Mucosa of descending colon (tissue), 3 donors: ENCODE measurements around the gene PRG3. TPM values are rescaled to one million over a fixed set of nuclear protein-coding genes. Genes with fewer than 3 reads are reported as not detected.

Experiments
- ATAC-seq: fragments of 200-7000 bp; cut with Tn5 transposase; one replicate; pipeline ENCODE4 v1.9.1; 2020; ENCODE audit warnings: mild to moderate bottlenecking, moderate library complexity
- DNase-seq, 3 donors: peaks; one replicate each; pipeline ENCODE4 v3.0.0-alpha.2; 2020
- H3K36me3 ChIP-seq: fragments of 200-600 bp; one replicate; pipeline ENCODE4 v1.8.0; 2021; ENCODE audit warnings: low read depth, mild to moderate bottlenecking
- H3K4me1 ChIP-seq: fragments of 200-600 bp; one replicate; pipeline ENCODE4 v1.8.0; 2021; ENCODE audit warnings: low read depth, mild to moderate bottlenecking
- H3K4me3 ChIP-seq: fragments of 200-600 bp; one replicate; pipeline ENCODE4 v1.8.0; 2021; ENCODE audit warnings: mild to moderate bottlenecking
- H3K9me3 ChIP-seq: fragments of 200-600 bp; one replicate; pipeline ENCODE4 v1.8.0; 2021; ENCODE audit warnings: mild to moderate bottlenecking
- CTCF ChIP-seq: fragments of 200-600 bp; IDR thresholded peaks from one replicate; pipeline ENCODE4 v1.8.0; 2022; ENCODE audit warnings: antibody characterized with exemption, mild to moderate bottlenecking
- intact Hi-C, 2 donors: fragments of 100-400 bp; cut with DNase I in 1 of 2; cut with micrococcal nuclease in 1 of 2; formaldehyde crosslinking; loops; one replicate each; pipeline versions ENCODE4 v1.11.0 to v1.11.1; 2022; cut with DNase I, micrococcal nuclease
- total RNA-seq, 3 donors: library from RNA; stranded (reverse); fragmentation: NEBNext Ultra II Directional in 2 of 3; extraction: Animal tissue kit (Norgen Biotek cat#: 25700) in 2 of 3; gene quantifications; one replicate each; pipeline versions ENCODE4 v1.2.1 to v1.2.4, GENCODE V29; 2021 to 2023
- donor health status: DM: no; HTN: no; CAD: no; lungs with moderate emphysema.
- donor health status: DM: no; HTN: no; CAD: no.
- donor health status: DM: no; HTN: yes; CAD: no.

Gene PRG3
- total RNA-seq, 3 donors from 2014 or later: not detected

DNA sequence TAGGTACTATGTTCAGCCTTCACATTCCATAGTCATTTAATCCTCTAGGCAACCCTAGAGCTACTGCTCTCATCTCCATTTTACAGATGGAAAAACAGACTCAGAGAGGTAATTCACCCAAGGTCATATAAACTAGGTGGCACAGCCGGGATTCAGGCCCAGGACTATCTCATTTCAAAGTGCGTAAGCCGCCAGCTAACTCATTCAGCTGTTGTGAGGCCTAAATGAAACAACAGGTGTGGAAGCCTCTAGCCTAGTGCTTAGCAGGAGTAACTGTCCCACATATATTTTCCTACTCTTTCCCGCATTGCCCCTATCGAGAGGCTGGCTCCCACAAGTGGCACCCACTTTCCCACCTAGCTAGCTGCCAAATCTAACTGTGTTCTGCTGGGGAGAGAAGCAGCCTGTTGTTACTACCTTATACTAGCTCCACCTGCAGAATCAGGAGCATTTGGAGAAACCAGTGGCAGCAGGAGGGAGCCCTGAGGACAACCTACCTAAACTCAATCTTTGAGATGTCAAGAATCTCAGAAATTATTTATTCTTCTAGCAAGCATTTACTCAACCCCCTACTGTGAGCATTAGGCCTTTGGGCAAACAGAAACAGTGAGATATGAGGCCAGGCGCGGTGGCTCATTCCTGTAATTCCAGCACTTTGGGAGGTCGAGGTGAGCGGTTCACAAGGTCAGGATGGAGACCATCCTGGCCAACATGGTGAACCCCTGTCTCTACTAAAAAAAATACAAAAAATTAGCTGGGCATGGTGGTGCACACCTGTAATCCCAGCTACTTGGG is 20.9 kb downstream of the PRG3 start:
- Histone ChIP-seq H3K4me3 (no peak overlapping the region), H3K4me1 (no peaks in the 10 kb centered on the region), H3K9me3 (no peaks in the 10 kb centered on the region), H3K36me3 (no peaks in the 10 kb centered on the region)
- DNase-seq (no peak), ATAC-seq (no peak)
- TF ChIP-seq CTCF: no peak
- intact Hi-C loops: no loop called here

DNA sequence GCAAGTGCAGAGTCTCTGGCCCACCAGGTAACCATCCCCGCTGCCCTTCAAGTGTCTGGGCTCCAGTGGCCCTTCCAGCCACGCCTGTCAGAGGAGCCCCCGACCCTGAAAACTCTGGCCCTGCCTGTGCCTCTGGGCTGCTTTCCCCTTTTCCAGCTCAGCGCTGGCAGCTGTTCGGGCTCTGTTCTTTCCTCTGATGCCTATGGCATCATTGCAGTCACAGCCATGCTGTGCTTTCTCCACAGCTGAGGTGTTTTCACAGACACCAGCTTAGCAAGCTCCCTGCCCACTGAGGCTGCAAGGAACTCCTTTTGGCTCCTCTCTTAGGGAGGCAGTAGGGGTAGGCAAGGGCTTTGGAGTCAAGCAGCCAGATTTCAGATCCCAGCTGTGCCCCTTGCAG is 21.6 kb downstream of the PRG3 start:
- H3K36me3 ChIP-seq: no peaks in the 10 kb centered on the region
- TF ChIP-seq CTCF: no peak
- no peak for DNase-seq
- intact Hi-C loops: no loop called here
- ATAC-seq: no peak
- H3K4me1 ChIP-seq: no peaks in the 10 kb centered on the region
- no peak overlapping the region for H3K4me3 ChIP-seq
- H3K9me3 ChIP-seq: no peaks in the 10 kb centered on the region

GRCh38 chr11:57358991-57359390 is 22.0 kb downstream of the PRG3 start:
- ATAC-seq (no peak), DNase-seq (no peak)
- no peak for TF ChIP-seq CTCF
- intact Hi-C loops: no loop called here
- Histone ChIP-seq H3K4me1 (no peaks in the 10 kb centered on the region), H3K36me3 (no peaks in the 10 kb centered on the region), H3K9me3 (no peaks in the 10 kb centered on the region), H3K4me3 (no peak overlapping the region)

DNA sequence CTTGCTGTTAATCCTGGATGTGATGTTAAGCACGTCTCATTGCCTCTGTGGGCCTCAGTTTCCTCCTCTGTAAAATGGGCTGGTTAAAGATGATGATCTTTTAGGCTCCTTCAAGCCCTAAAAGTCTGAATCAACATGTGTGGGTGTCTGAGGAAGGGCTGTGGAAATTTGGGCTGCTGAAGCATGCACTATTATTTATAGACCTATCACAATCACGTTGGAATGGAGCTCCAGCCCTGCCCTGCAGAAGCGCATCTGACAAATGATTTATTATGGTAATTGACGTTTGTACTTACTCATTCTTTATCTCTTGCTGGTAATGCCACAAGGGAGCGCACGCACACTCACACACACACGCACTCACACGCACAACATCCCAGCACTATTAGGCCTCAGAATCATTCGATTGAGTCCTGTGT is 22.4 kb downstream of the PRG3 start:
- H3K36me3 ChIP-seq: no peaks in the 10 kb centered on the region
- DNase-seq (no peak), ATAC-seq (peak; percentile 32)
- H3K4me1 ChIP-seq: no peaks in the 10 kb centered on the region
- intact Hi-C loops: no loop called here
- no peaks in the 10 kb centered on the region for H3K9me3 ChIP-seq
- no peak for TF ChIP-seq CTCF
- H3K4me3 ChIP-seq: no peak overlapping the region

DNA sequence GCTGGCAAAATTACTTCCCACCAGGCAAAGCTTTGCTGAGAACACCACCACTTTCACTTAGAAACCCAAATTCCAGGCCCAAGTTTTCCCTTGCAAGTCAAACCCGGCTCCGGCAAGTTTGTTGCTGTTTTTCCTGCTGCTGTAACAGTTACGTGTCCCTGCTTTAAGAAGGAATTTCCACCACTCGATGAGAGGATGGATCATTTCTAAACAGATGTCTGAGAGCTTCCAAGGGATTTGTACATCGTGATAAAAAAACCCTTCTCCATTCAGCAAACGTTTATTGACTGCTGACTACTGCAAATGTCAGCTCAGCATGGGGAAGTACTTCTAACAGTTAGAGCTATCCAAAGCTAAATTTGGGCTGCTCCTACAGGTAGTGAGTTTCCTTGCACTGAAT is 23.1 kb downstream of the PRG3 start:
- no peaks in the 10 kb centered on the region for H3K36me3 ChIP-seq
- H3K4me3 ChIP-seq: no peak overlapping the region
- H3K4me1 ChIP-seq: no peaks in the 10 kb centered on the region
- intact Hi-C loops: no loop called here
- DNase-seq (no peak), ATAC-seq (no peak)
- no peaks in the 10 kb centered on the region for H3K9me3 ChIP-seq
- no peak for TF ChIP-seq CTCF
